K562 (cell line): ENCODE results near the gene NPHP1. TPM values are rescaled to one million over a fixed set of nuclear protein-coding genes. Genes with fewer than 3 reads are reported as not detected.
A peak's percentile ranks its signal among the peaks of the same experiment; 100 is the strongest.

Experiments
- ATF7 ChIP-seq: fragments of 450-650 bp; IDR thresholded peaks from 2 replicates; pipeline ENCODE4 v1.7.1; 2014; ENCODE audit warnings: mild to moderate bottlenecking, moderate library complexity
- ELF1 ChIP-seq: fragments of 200-800 bp; sonication (Bioruptor generic); IDR thresholded peaks from 2 replicates; pipeline ENCODE4 v1.6.1; 2016; ENCODE audit warnings: missing genetic modification characterization, missing compliant biosample characterization
- GABPB1 ChIP-seq: sonication (generic); formaldehyde crosslinking; IDR thresholded peaks from 2 replicates; pipeline ENCODE4 v1.8.0; 2022; ENCODE audit warnings: mild to moderate bottlenecking, missing genetic modification reagents
- JUNB ChIP-seq: fragments of 450-650 bp; formaldehyde crosslinking; conservative IDR thresholded peaks from 2 replicates; pipeline ENCODE4 v1.4.0; 2020; ENCODE audit warnings: mild to moderate bottlenecking
- NFYB ChIP-seq: IDR thresholded peaks from 2 replicates; pipeline ENCODE4 v1.6.1; 2011; ENCODE audit warnings: mild to moderate bottlenecking, moderate library complexity; ENCODE audit not compliant: insufficient read length; ENCODE audit errors: extremely low read depth
- NUFIP1 ChIP-seq: fragments of 450-650 bp; IDR thresholded peaks from 2 replicates; pipeline ENCODE4 v1.6.1; 2018; ENCODE audit not compliant: partially characterized antibody
- POU5F1 ChIP-seq: fragments of 150-350 bp; IDR thresholded peaks from 2 replicates; pipeline ENCODE4 v1.6.1; 2014; ENCODE audit warnings: borderline replicate concordance, low read length, low read depth, mild to moderate bottlenecking; ENCODE audit not compliant: partially characterized antibody
- PYGO2 ChIP-seq: fragments of 450-650 bp; IDR thresholded peaks from 2 replicates; pipeline ENCODE4 v1.6.1; 2016; ENCODE audit warnings: mild to moderate bottlenecking, missing genetic modification characterization, moderate library complexity, missing compliant biosample characterization
- SAFB2 ChIP-seq: fragments of 200-400 bp; formaldehyde crosslinking; IDR thresholded peaks from 2 replicates; pipeline ENCODE4 v1.6.1; 2018; ENCODE audit warnings: borderline replicate concordance, low read length, low read depth, moderate library complexity; ENCODE audit not compliant: severe bottlenecking
- SRSF3 ChIP-seq: fragments of 200-400 bp; formaldehyde crosslinking; IDR thresholded peaks from 2 replicates; pipeline ENCODE4 v1.6.1; 2016; ENCODE audit warnings: mild to moderate bottlenecking, low read length, moderate library complexity; ENCODE audit not compliant: insufficient read depth
- TBP ChIP-seq: optimal IDR thresholded peaks from 2 replicates; pipeline ENCODE3; 2011; ENCODE audit warnings: low read depth, low read length, improper control_type of control experiment
- TFAM ChIP-seq: fragments of 250-450 bp; sonication (Bioruptor Pico); conservative IDR thresholded peaks from 2 replicates; pipeline ENCODE4 v1.5.0; 2021; ENCODE audit warnings: mild to moderate bottlenecking, moderate library complexity
- ZNF384 ChIP-seq: IDR thresholded peaks from 2 replicates; pipeline ENCODE4 v1.6.1; 2012; ENCODE audit warnings: low read depth, low read length, improper control_type of control experiment
- ZNF445 ChIP-seq: fragments of 250-450 bp; sonication (Bioruptor Pico); IDR thresholded peaks from 2 replicates; pipeline ENCODE4 v1.4.0; 2020; ENCODE audit warnings: low read depth, mild to moderate bottlenecking, moderate library complexity
- polyA plus RNA-seq, 8 experiments: library from polyadenylated mRNA; depleted of rRNA in 4 of 8; stranded (reverse) in 5 of 8; unstranded in 3 of 8; fragments of >200 nt; fragmentation: Nextera tagmentation in 2 of 8; fragmentation: Illumina TruSeq in 1 of 8; extraction: Ambion mirVana in 2 of 8; extraction: Trizol in 1 of 8; gene quantifications; 2 replicates each; pipeline versions ENCODE4 v1.2.1 to v1.2.3, GENCODE V29; 2011 to 2014; ENCODE audit warnings: inconsistent platforms in 1 of 8, missing spikeins in 1 of 8
- total RNA-seq, 7 experiments: library from RNA; depleted of rRNA in 6 of 7; stranded (reverse); fragments of >200 nt in 6 of 7; fragmentation: Illumina TruSeq in 2 of 7; extraction: Trizol in 2 of 7; gene quantifications; 2 replicates each; pipeline versions ENCODE4 v1.2.1 to v1.2.3, GENCODE V29; 2011 to 2021; ENCODE audit warnings: low replicate concordance in 1 of 7
- TF ChIP-seq, protein P1 (sequence below): fragments of 450-650 bp; IDR thresholded peaks from 2 replicates; pipeline ENCODE4 v1.6.1; 2016; ENCODE audit warnings: low read depth
- TF ChIP-seq, protein P2 (sequence below): sonication (generic); formaldehyde crosslinking; IDR thresholded peaks from 2 replicates; pipeline ENCODE4 v1.8.0; 2022; ENCODE audit warnings: mild to moderate bottlenecking, missing genetic modification reagents
- TF ChIP-seq, protein P3 (sequence below): sonication (generic); formaldehyde crosslinking; IDR thresholded peaks from 2 replicates; pipeline ENCODE4 v1.5.0; 2020; ENCODE audit warnings: missing genetic modification reagents

Gene NPHP1
- total and polyA plus RNA-seq, 9 of the 15 experiments (the other 6 are each of a cell fraction or from before 2014, with no cell fraction given), result 0.11 to 0.32 (median 0.20) TPM; not detected in 5

DNA sequence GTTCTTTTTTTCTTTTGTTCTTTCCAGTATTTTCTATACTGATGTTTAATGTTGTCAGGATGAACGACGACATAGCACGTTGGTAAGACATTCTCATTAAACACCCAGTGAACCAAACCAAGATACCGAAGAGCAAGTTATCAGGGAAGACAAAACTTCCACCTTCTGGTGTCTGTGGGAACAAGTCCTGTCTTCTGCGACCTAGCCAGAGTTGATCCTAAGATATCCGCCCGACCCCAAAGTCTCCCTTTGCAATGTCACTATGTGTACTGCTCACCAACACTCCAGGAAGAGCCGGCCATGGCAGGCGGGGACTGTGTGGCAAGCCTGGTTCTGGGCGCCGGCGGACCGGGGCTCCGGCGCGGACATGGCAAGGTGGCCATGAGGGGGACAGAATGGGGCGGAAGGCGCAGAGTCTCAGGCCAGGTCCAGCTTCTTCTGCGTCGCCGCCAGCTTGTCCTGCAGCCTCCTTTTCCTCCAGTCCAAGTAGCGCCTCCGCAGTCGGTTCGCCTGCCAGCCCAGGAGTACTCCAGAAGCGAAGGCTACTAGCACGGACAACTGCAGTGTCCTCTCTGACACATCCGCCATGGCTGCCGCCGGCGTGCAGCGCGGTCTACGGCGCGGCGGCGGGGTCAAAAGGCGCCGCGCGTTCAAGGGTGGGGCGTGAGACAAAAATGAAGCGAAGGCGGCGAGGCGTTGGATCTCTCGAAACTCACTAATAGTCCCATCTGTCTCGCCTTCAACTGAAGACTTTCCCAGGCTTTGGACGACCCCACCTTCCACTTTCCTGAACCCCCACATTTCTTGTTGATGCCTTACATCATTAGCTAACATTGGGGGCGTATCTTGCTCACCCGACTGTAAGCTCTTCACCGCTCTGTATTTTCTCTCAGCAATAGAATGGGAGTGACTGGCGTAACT, 7.4 kb upstream of the NPHP1 start, which contains the start of gene MTLN (continued):
- TF ChIP-seq, protein P1, sequence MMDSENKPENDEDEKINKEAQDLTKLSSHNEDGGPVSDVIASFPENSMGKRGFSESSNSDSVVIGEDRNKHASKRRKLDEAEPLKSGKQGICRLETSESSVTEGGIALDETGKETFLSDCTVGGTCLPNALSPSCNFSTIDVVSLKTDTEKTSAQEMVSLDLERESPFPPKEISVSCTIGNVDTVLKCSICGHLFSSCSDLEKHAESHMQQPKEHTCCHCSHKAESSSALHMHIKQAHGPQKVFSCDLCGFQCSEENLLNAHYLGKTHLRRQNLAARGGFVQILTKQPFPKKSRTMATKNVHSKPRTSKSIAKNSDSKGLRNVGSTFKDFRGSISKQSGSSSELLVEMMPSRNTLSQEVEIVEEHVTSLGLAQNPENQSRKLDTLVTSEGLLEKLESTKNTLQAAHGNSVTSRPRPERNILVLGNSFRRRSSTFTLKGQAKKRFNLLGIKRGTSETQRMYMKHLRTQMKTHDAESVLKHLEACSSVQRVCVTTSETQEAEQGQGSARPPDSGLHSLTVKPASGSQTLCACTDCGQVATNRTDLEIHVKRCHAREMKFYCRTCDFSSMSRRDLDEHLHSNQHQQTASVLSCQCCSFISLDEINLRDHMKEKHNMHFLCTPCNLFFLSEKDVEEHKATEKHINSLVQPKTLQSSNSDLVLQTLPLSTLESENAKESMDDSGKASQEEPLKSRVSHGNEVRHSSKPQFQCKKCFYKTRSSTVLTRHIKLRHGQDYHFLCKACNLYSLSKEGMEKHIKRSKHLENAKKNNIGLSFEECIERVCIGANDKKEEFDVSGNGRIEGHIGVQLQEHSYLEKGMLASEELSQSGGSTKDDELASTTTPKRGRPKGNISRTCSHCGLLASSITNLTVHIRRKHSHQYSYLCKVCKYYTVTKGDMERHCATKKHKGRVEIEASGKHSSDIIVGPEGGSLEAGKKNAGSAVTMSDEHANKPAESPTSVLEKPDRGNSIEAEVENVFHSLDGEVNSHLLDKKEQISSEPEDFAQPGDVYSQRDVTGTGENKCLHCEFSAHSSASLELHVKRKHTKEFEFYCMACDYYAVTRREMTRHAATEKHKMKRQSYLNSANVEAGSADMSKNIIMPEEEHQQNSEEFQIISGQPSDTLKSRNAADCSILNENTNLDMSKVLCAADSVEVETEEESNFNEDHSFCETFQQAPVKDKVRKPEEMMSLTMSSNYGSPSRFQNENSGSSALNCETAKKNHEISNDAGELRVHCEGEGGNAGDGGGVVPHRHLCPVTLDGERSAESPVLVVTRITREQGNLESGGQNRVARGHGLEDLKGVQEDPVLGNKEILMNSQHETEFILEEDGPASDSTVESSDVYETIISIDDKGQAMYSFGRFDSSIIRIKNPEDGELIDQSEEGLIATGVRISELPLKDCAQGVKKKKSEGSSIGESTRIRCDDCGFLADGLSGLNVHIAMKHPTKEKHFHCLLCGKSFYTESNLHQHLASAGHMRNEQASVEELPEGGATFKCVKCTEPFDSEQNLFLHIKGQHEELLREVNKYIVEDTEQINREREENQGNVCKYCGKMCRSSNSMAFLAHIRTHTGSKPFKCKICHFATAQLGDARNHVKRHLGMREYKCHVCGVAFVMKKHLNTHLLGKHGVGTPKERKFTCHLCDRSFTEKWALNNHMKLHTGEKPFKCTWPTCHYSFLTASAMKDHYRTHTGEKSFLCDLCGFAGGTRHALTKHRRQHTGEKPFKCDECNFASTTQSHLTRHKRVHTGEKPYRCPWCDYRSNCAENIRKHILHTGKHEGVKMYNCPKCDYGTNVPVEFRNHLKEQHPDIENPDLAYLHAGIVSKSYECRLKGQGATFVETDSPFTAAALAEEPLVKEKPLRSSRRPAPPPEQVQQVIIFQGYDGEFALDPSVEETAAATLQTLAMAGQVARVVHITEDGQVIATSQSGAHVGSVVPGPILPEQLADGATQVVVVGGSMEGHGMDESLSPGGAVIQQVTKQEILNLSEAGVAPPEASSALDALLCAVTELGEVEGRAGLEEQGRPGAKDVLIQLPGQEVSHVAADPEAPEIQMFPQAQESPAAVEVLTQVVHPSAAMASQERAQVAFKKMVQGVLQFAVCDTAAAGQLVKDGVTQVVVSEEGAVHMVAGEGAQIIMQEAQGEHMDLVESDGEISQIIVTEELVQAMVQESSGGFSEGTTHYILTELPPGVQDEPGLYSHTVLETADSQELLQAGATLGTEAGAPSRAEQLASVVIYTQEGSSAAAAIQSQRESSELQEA, result peak; percentile 96
- TF ChIP-seq TBP, result peak; percentile 79
- TF ChIP-seq NFYB, result no peak
- TF ChIP-seq GABPB1 (CRISPR knock-in tag), result no peak; the same call in 1 of the 2 replicates
- TF ChIP-seq, protein P2, sequence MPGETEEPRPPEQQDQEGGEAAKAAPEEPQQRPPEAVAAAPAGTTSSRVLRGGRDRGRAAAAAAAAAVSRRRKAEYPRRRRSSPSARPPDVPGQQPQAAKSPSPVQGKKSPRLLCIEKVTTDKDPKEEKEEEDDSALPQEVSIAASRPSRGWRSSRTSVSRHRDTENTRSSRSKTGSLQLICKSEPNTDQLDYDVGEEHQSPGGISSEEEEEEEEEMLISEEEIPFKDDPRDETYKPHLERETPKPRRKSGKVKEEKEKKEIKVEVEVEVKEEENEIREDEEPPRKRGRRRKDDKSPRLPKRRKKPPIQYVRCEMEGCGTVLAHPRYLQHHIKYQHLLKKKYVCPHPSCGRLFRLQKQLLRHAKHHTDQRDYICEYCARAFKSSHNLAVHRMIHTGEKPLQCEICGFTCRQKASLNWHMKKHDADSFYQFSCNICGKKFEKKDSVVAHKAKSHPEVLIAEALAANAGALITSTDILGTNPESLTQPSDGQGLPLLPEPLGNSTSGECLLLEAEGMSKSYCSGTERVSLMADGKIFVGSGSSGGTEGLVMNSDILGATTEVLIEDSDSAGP (CRISPR knock-in tag), result no peak
- no peak for TF ChIP-seq ELF1
- no peak for TF ChIP-seq NUFIP1
- TF ChIP-seq, protein P3, sequence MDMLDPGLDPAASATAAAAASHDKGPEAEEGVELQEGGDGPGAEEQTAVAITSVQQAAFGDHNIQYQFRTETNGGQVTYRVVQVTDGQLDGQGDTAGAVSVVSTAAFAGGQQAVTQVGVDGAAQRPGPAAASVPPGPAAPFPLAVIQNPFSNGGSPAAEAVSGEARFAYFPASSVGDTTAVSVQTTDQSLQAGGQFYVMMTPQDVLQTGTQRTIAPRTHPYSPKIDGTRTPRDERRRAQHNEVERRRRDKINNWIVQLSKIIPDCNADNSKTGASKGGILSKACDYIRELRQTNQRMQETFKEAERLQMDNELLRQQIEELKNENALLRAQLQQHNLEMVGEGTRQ (CRISPR knock-in tag), result no peak
- peak; percentile 59; the same call in 1 of the 2 replicates for TF ChIP-seq ATF7
- TF ChIP-seq ZNF384, result no peak
- no peak for TF ChIP-seq JUNB (CRISPR knock-in tag)
- no peak for TF ChIP-seq SRSF3
- no peak for TF ChIP-seq TFAM (CRISPR knock-in tag)
- TF ChIP-seq ZNF445 (CRISPR knock-in tag), result no peak
- TF ChIP-seq SAFB2, result no peak
- TF ChIP-seq PYGO2 (tag), result no peak
- peak; percentile 86 for TF ChIP-seq POU5F1
